ENCODE measurements around the gene OTX2.

Gene OTX2

GRCh38 chr14:56808110-56808382 lies 2.2 kb downstream of the OTX2 start:
- peaks cover 0 to 9% (median 0%) of the 10 kb centered on the region in 10 experiments; a peak in 4 of 20 replicates for H3K4me1 ChIP-seq
- no peak for TF ChIP-seq Cebpa-rat (IDR thresholded peaks at IDR 0.05)
- H3K4me3 ChIP-seq, result no peak overlapping the region
- no peak overlapping the region for H3K27ac ChIP-seq
- H4K20me1 ChIP-seq, result peaks cover 0 to 7% (median 0%) of the 10 kb centered on the region in 11 experiments; a peak in 4 of 22 replicates
- H3K9ac ChIP-seq, result no peak overlapping the region
- H3K9me3 ChIP-seq (replicated peaks in 1 of 11), result peaks cover 42 to 74% (median 56%) of the 10 kb centered on the region in 11 experiments
- H3K36me3 ChIP-seq, result no peaks in the 10 kb centered on the region
- H3K4me2 ChIP-seq, result no peak overlapping the region
- H3K27me3 ChIP-seq, result peaks cover 65 to 100% (median 93%) of the 10 kb centered on the region in 11 experiments

- H3K27ac ChIP-seq, result no peak overlapping the region
- peaks cover 0 to 4% (median 0%) of the 10 kb centered on the region in 11 experiments; a peak in 3 of 22 replicates for H4K20me1 ChIP-seq
- peaks cover 60 to 97% (median 88%) of the 10 kb centered on the region in 11 experiments for H3K27me3 ChIP-seq
- no peak overlapping the region for H3K4me3 ChIP-seq
- H3K9ac ChIP-seq, result no peak overlapping the region
- H3K4me1 ChIP-seq, result peaks cover 0 to 9% (median 0%) of the 10 kb centered on the region in 10 experiments; a peak in 4 of 20 replicates
- TF ChIP-seq Cebpa-rat (IDR thresholded peaks at IDR 0.05), result no peak
- no peaks in the 10 kb centered on the region for H3K36me3 ChIP-seq
- H3K9me3 ChIP-seq (replicated peaks in 1 of 11), result peaks cover 42 to 73% (median 56%) of the 10 kb centered on the region in 11 experiments
- no peak overlapping the region for H3K4me2 ChIP-seq
These were observed 2.7 kb downstream of the OTX2 start for GRCh38 chr14:56807386-56808109.

- no peak overlapping the region for H3K27ac ChIP-seq
- H3K4me2 ChIP-seq, result peak overlapping the region in 2 of 11 experiments; percentile 3 to 46; a peak in 1 of 22 replicates
- peaks cover 52 to 90% (median 80%) of the 10 kb centered on the region in 11 experiments for H3K27me3 ChIP-seq
- H3K4me3 ChIP-seq, result no peak overlapping the region
- TF ChIP-seq Cebpa-rat (IDR thresholded peaks at IDR 0.05), result no peak
- H3K9ac ChIP-seq, result no peak overlapping the region
- H3K4me1 ChIP-seq, result peaks cover 0 to 9% (median 0%) of the 10 kb centered on the region in 10 experiments; a peak in 4 of 20 replicates
- H3K9me3 ChIP-seq (replicated peaks in 1 of 11), result peaks cover 42 to 65% (median 55%) of the 10 kb centered on the region in 11 experiments
- H4K20me1 ChIP-seq, result no peaks in the 10 kb centered on the region; a peak in 1 of 22 replicates
- no peaks in the 10 kb centered on the region for H3K36me3 ChIP-seq
These were observed 3.5 kb downstream of the OTX2 start for GRCh38 chr14:56806760-56807159.

GRCh38 chr14:56805992-56806727 lies 4.1 kb downstream of the OTX2 start:
- peaks cover 0 to 9% (median 0%) of the 10 kb centered on the region in 10 experiments; a peak in 4 of 20 replicates for H3K4me1 ChIP-seq
- no peak for TF ChIP-seq Cebpa-rat (IDR thresholded peaks at IDR 0.05)
- H3K9ac ChIP-seq, result no peak overlapping the region
- H3K4me3 ChIP-seq, result no peak overlapping the region
- H3K36me3 ChIP-seq, result no peaks in the 10 kb centered on the region
- no peaks in the 10 kb centered on the region; a peak in 1 of 22 replicates for H4K20me1 ChIP-seq
- peaks cover 38 to 61% (median 55%) of the 10 kb centered on the region in 11 experiments for H3K9me3 ChIP-seq (replicated peaks in 1 of 11)
- peaks cover 48 to 84% (median 74%) of the 10 kb centered on the region in 11 experiments for H3K27me3 ChIP-seq
- no peak overlapping the region for H3K27ac ChIP-seq
- H3K4me2 ChIP-seq, result peak overlapping the region in 5 of 11 experiments; percentile 0 to 46 (median 21); a peak in 5 of 22 replicates

GRCh38 chr14:56805201-56805991 lies 4.9 kb downstream of the OTX2 start:
- Histone ChIP-seq H3K4me3 (no peak overlapping the region), H3K27me3 (peaks cover 40 to 76% (median 67%) of the 10 kb centered on the region in 11 experiments), H4K20me1 (no peaks in the 10 kb centered on the region; a peak in 1 of 22 replicates), H3K4me2 (peak overlapping the region in 3 of 11 experiments; percentile 21 to 46 (median 45); a peak in 4 of 22 replicates), H3K9ac (no peak overlapping the region), H3K36me3 (no peaks in the 10 kb centered on the region), H3K9me3 (replicated peaks in 1 of 11) (peaks cover 36 to 55% (median 49%) of the 10 kb centered on the region in 11 experiments), H3K27ac (no peak overlapping the region), H3K4me1 (peaks cover 0 to 9% (median 0%) of the 10 kb centered on the region in 10 experiments; a peak in 4 of 20 replicates)
- TF ChIP-seq Cebpa-rat (IDR thresholded peaks at IDR 0.05), result no peak

GRCh38 chr14:56803816-56804535 lies 6.3 kb downstream of the OTX2 start:
- no peak overlapping the region for H3K27ac ChIP-seq
- no peak for TF ChIP-seq Cebpa-rat (IDR thresholded peaks at IDR 0.05)
- no peaks in the 10 kb centered on the region for H3K36me3 ChIP-seq
- no peak overlapping the region for H3K4me2 ChIP-seq
- peaks cover 31 to 62% (median 52%) of the 10 kb centered on the region in 11 experiments for H3K27me3 ChIP-seq
- peaks cover 0 to 9% (median 0%) of the 10 kb centered on the region in 10 experiments; a peak in 4 of 20 replicates for H3K4me1 ChIP-seq
- no peaks in the 10 kb centered on the region; a peak in 1 of 22 replicates for H4K20me1 ChIP-seq
- peaks cover 27 to 45% (median 39%) of the 10 kb centered on the region in 11 experiments for H3K9me3 ChIP-seq (replicated peaks in 1 of 11)
- H3K9ac ChIP-seq, result no peak overlapping the region
- no peak overlapping the region for H3K4me3 ChIP-seq

GRCh38 chr14:56801920-56802319 lies 8.4 kb downstream of the OTX2 start:
- Histone ChIP-seq H4K20me1 (no peaks in the 10 kb centered on the region; a peak in 1 of 22 replicates), H3K27ac (no peak overlapping the region), H3K4me1 (peaks cover 0 to 9% (median 0%) of the 10 kb centered on the region in 10 experiments; a peak in 4 of 20 replicates), H3K4me2 (no peak overlapping the region), H3K9ac (no peak overlapping the region), H3K27me3 (peaks cover 25 to 44% (median 36%) of the 10 kb centered on the region in 11 experiments), H3K9me3 (replicated peaks in 1 of 11) (peaks cover 26 to 47% (median 39%) of the 10 kb centered on the region in 11 experiments), H3K4me3 (no peak overlapping the region), H3K36me3 (no peaks in the 10 kb centered on the region)
- TF ChIP-seq Cebpa-rat (IDR thresholded peaks at IDR 0.05), result no peak

- no peak overlapping the region for H3K9ac ChIP-seq
- no peak overlapping the region for H3K4me3 ChIP-seq
- H3K27ac ChIP-seq, result no peak overlapping the region
- H3K9me3 ChIP-seq (replicated peaks in 1 of 11), result peaks cover 28 to 49% (median 44%) of the 10 kb centered on the region in 11 experiments
- no peaks in the 10 kb centered on the region for H3K36me3 ChIP-seq
- H3K4me1 ChIP-seq, result no peaks in the 10 kb centered on the region
- no peak overlapping the region for H3K4me2 ChIP-seq
- no peaks in the 10 kb centered on the region; a peak in 1 of 22 replicates for H4K20me1 ChIP-seq
- no peak for TF ChIP-seq Cebpa-rat (IDR thresholded peaks at IDR 0.05)
- peaks cover under 1 to 18% (median 11%) of the 10 kb centered on the region in 11 experiments; a peak in 19 of 22 replicates for H3K27me3 ChIP-seq
These were observed 11.0 kb downstream of the OTX2 start for GRCh38 chr14:56799343-56799645.

All from BLaER1 treated with 17β-estradiol and CSF1 and Interleukin-3, amounts not matched to agents 10 nM and 100 nM (cell line).